HK-2 (cell line): ENCODE results near the gene ASXL1.
"Not testable (repeated sequence)": the region's sequence is repeated elsewhere in the genome, so short reads cannot be mapped to it uniquely, and the experiment has no call there.

ENCODE experiments used
- DNase-seq: peaks from one replicate; pipeline ENCODE4 v3.0.0-alpha.2; 2018; ENCODE audit not compliant: unreplicated experiment

Gene ASXL1

DNA sequence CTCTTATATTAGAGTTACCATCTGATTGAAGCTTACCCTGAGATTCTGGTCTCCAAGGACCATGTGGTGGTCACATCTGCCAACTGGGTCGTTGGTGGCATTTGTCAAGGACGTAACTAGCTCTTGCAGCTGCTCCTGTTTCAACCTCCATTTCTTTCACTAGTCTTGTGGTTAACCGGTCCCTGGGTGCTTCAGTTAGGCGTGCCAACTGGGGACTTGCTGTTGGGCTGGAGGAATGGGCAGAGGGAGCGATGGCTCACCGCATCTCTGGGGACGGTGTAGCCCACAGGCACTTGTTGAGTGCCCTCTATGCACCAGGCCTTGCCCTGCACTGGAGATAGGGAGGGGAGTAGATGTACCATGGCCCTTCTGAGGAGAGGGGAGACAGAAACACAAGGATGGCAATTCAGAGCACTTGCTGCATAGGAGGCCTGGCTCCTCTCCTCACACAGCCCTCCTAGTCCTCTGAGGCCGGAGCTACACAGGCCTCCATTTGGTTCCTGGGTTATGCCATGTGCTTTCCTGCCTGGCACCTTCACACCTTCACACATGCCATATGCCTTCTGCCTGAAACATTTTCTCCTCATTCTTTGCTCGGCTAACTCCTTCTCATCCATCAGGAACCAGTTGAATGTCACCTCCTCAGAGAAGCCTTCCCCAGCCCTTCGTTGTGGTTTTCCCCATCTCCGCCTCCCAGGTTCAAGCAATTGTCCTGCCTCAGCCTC lies 20.0 kb upstream of the ASXL1 start:
- no peak for DNase-seq

DNA sequence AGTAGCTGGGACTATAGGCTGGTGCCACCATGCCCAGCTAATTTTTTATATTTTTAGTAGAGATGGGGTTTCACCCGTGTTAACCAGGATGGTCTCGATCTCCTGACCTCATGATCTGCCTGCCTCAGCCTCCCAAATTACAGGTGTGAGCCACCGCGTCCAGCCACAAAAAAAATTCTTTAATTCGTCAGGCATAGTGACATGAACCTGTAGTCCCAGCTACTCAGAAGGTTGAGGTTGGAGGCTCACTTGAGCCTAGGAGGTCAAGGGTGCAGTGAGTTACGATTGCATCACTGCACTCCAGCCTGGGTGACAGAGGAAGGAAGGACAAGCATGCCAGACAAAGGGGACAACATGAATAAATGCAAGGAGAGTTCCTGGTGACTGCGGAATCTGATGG lies 19.5 kb upstream of the ASXL1 start:
- no peak for DNase-seq

DNA sequence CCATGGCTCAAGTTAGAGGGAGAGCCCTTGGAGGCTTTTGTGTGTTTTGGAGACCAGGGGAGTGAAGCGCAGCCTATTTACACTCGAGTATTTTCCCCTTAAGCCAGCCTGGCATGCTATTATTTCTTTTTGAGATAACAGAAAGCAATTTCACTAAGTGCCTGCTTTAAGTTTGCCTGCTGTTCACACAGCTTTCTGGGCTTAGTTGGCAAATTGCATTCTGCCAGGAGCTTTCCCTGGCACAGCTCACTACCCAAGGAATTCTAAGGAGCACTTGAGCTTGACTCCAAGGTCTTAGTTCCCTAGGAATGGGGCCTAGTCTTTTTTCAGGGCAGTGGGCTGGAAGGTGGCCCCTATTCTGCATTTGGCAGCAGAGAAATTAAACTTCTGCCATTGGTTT lies 19.0 kb upstream of the ASXL1 start:
- DNase-seq, result no peak

DNA sequence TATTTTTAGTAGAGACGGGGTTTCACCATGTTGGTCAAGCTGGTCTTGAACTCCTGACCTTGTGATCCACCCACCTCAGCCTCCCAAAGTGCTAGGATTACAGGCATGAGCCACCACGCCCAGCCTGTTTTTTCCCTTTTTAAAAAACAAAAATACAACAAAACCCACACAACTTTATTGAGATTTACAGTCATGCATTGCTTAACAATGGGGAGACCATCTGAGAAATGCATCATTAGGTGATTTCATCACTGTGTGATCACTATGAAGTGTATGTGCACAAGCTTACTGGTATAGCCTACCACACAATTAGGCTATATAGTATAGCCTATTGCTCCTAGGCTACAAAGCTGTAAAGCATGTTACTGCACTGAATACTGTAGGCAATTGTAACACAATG lies 17.1 kb upstream of the ASXL1 start:
- DNase-seq, result not testable (repeated sequence)

DNA sequence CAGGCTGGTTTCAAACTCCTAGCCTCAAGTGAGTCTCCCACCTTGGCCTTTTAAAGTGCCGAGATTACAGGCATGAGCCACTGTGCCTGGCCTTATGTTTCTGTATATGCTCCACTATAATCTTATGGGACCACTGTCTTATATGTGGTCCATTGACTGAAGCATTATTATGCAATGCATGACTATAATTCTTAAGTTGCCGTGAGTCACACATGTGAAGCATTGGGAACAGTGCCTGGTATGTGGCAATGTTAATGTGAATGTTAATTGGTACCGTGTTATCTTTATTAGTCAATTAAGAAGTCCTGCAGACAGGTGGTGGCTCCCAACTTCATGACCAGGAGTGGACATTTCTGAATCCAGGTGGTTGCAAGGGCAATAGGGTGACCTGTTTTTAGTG lies 14.7 kb upstream of the ASXL1 start:
- DNase-seq, result no peak

DNA sequence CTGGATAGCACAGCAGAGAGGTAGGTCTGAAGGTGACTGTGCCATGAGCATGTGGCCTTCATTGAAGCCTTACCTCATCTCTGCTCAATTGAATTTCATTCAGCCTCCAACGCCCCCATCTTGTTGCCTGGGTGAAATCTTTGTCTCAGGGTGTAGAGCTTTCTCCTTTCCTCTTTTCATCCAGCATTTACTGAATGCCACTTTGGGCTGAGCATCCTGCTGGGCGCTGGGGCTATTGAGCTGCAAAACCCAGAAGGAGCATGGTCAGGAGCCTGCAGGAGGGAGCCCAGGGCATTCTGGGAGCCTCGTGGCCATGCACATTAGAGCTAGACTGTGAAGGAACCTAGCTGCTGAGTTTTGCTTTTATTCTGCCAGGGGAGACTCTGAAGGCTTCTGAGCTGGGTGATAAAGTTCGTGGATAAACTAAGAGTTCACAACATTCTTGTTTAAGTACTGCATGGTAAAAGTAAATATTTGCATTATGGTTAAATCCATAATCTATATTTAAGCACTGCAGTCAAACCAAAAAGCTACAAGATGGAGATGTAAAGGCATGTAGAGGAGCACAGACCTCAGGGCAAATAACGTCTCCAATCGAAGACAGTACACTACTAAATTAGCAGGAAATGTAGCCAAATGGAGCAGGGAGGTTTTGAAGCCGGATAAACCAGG lies 13.2 kb upstream of the ASXL1 start:
- DNase-seq, result no peak

DNA sequence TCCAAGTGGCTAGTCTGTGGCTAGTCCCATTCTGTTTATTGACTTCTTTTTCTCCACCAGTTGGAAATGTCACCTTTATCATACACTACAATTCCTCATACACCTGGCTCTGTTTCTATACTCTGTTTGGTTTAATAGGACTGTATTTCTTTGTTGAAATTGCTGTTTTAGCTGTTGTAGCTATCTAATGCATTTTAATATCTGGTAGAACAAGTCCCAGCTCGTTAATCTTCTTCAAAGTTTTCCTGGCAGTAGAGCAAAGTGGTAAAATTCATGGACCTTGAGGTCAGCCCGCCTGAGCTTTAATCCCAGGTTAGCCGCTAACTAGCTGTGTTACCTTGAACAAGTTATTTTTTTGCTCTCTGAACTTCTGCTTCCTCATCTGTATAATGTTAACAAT lies 9.9 kb upstream of the ASXL1 start:
- DNase-seq, result no peak

DNA sequence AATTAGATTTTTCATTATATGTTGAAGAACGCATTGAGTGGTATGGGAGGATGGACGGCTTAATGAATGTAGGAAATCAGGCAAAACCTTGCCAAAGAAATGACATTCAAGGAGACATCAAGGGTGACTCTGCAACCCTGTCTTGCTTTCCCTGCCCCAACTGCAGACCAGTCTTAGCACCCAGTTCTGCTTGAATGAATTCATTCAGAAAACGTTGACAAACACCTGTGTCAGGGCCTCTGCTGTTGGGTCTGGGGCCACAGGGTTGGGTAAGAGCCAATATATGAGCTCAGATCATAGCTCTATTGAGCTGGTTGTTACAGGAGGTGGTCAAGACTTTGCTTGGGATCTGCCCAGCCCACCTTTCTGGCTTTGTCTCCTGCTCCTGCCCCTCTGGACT lies 7.7 kb upstream of the ASXL1 start:
- no peak for DNase-seq

DNA sequence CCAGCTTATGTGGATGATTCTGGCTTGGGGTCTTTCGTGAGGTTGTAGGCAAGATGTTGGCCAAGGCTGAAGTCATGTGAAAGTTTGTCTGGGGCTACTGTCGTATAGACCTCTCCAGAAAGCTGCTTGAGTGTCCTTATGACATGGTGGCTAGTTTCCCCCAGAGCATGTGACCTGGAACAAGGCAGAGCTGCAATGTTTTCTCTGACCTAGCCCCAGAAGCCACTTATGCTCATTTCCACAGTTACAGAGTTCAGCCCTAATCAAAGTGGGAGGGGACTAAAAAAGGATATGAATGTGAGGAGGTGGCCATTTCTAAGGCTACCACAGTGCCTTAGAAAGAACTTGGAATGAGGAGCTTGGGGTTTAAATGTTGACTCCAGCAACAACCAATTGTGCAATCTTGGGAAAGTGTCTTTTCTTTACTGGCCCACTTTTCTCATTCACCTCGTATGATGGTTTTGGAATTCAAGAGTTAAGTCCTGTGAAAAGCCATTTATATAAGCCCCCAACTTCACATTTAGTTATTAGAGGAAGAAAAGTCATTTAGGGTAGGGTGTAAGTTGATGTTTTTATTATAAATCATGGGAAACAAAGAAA lies 5.9 kb upstream of the ASXL1 start:
- no peak for DNase-seq

DNA sequence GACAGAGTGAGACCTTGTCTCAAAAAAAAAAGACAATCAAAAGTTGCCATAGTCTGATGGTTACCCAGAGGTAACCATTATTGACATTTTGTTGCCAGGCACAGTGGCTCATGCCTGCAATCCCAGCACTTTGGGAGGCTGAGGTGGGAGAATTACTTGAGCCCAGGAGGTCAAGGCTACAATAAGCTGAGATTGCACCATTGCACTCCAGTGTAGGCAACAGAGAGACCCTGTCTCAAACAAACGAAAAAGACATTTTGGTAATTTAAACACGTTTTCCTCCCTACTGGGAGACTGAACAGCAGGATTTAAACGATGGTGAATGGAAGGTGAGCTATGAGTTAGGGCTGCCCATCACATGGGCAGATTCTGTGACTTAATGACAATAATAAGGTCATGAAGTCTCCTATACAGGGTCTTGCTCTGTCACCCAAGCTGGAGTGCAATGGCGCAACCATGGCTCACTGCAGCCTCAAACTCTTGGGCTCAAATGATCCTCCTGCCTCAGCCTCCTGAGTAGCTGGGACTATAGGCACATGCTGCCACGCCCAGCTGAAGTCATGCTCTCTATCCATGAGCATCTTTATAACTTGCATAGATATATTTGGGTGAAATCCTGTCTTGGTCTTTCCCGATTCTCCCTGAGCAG lies 4.2 kb upstream of the ASXL1 start:
- DNase-seq, result no peak

DNA sequence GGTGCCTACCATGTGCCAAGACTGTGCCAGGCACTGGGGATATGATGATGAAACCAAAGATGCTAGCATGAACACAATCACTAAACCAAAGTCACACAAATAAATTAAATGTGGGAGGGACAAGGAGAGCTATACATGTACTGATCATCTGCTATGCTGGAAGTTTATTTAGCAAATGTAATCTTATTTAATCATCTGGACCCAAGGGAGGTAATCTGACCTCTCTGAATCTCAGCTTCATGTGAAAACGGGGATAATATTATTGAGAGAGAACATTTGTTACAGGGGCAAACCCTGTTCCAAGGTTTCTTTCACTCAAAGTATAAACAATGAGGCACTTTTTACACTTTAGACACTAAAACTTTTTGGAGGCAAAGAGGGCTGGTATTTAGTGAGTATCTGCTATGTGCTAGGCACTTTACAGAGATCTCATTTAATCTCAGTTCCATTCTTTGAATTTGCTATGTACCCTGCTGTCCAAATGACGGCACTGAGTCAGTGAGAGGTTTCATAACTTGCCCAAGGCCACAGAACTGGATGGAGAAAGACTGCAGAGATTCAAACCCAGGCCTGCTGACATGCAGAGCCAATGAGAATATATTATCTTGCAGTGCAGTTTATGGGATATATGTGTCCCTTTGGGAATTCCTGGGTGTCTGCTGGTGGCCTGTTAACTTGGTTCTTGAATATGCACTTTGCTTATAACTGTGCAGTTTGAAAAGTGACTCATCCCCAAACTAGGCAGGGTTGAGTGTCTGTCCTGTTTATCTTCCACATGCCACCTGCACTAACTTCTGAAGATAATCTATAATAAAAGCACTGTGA lies 3.3 kb upstream of the ASXL1 start:
- no peak for DNase-seq

DNA sequence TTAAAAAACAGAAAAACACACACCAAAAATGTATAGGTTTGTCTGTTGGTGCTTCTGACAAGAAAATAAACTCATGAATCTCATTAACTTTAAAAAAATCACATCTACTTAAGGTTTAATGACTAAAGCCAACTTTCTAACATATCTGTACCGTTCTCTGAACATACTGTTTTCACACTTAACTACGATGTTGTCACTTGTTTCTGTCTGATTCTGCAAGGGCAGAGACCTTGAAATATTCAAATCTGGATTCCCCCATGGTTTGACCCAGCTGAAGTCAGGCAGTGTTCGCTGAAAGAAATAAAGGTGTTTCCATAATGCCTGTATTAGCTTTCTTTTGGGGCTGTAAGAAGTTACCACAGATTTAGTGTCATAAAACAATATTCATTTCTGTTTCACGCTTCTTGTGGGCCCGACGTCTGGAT lies 2.7 kb upstream of the ASXL1 start:
- no peak for DNase-seq

DNA sequence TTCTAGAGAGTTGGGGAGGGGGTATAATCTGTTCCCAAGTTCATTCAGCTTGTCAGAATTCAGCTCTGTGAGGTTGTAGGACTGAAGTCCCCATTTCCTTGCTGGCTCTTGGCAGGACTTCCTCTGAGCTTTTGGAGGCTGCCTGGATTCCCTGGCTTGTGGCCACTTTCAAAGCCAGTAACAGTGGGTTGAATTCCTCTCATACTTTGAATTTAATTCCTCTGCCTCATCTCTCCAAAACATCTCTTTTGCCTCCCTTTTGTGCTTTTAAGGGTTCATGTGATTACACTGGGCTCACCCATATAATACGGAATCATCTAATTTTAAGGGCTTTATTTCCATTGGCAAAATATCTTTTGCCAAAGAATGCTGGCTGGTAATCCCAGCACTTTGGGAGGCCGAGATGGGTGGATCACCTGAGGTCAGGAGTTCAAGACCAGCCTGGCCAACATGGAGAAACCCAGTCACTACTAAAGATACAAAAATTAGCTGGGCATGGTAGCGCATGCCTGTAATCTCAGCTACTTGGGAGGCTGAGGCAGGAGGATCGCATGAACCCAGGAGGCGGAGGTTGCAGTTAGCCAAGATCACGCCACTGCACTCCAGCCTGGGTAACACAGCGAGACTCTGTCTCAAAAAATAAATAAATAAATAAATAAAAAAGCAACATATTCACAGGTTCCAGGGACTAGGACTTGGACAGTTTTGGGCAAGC lies 2.1 kb upstream of the ASXL1 start:
- DNase-seq, result peak; percentile 41

DNA sequence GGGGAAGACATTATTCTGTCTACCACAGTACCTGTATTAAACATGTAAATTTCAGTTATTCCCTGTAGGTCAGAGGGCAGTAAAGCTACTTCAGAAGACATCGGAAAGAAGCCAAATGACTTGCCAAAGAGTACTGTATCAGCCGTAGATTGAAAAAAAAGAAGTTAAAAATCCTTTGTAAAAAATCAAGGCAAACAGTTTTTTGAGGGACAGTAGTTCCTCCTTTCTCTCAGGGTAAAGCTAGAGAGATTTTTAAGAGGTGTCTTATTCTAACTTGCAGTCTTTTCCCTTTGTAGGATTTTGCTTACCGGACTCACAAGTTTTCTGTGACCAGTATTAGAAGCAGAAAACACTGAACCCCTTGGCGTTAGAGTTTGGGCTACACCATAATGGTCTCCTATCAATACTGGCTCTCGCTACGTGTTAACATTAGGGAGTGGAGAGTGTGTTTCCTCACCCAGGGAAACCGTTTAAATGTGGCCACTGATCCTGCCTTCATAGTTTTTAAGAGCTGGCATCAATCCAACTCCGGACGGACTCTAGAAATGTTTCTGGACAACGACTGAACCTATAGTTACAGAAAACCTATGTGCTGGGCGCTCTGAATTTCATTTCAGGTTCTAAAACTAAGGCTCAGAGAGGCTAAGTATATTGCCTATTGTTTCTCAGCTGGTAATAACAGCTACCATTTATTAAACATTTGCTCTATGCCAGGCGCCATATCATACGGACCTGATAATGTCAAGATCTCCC lies 1.3 kb upstream of the ASXL1 start:
- DNase-seq, result peak; percentile 17

DNA sequence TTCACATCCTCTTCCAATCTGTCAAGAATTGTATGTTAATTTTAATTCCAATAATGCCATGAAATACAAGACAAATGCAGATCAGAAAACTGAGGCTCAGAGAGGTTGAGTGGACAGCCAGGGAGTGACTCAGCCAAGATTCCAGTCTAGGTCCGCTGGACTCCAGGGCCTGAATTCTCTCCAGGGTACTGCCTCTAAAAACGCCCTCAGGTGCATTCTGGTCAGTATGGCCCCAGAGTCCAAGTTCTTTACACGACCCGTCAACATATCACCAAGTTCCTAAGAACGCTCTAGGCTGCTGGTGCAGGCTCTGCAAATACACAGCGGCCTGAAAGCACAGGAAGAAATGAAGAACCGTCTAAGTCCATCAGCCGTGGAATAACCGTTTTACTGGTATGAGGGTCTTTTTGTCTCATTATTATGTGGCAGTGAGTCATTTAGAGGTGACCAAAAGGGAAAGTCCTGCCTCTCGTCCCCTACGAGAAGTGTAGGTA lies 709 bp upstream of the ASXL1 start:
- DNase-seq, result peak; percentile 71

DNA sequence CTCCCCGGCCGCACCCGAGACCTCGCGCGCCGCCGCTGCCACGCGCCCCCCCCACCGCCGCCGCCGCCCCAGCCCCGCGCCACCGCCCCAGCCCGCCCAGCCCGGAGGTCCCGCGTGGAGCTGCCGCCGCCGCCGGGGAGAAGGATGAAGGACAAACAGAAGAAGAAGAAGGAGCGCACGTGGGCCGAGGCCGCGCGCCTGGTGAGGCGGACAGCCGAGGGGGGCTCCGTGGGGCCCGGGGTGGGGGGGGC lies 426 bp downstream of the ASXL1 start:
- no peak for DNase-seq

DNA sequence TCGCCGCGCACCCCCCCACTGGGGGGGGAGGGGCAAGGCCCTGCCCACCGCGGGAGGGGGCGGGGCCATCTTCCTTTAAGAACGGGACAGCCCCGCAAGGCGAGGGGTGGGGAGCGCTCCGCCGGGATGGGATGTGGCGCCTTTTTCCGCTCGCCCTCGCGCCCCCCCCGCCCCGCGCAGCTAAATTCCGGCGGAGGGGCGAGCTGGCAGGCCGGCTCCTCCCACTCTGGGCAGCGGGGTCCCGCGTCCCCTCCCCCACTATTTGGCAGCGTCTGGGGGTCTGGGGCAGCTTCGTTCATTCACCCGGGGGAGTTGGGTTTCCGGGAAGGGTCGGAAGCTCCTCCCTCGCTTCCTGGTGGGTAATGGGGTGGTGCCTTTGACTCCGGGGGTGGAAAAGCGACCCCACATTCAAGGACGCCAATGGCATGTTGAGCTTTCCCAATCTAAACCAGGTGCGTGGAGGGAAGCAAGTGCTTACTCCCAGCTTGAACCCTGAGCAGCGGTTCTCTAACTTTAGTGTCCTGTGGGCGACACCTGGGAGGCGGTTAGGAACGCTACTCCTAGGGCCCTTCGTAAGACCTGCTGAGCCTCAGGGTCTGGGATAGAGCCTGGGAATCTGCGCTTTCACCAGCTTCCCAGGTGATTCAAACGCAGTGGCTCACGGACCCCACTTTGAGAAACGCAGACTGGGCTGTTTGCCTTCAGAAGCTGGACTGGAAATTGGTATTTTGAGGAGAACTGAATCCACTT lies 927 bp downstream of the ASXL1 start:
- peak; percentile 80 for DNase-seq

DNA sequence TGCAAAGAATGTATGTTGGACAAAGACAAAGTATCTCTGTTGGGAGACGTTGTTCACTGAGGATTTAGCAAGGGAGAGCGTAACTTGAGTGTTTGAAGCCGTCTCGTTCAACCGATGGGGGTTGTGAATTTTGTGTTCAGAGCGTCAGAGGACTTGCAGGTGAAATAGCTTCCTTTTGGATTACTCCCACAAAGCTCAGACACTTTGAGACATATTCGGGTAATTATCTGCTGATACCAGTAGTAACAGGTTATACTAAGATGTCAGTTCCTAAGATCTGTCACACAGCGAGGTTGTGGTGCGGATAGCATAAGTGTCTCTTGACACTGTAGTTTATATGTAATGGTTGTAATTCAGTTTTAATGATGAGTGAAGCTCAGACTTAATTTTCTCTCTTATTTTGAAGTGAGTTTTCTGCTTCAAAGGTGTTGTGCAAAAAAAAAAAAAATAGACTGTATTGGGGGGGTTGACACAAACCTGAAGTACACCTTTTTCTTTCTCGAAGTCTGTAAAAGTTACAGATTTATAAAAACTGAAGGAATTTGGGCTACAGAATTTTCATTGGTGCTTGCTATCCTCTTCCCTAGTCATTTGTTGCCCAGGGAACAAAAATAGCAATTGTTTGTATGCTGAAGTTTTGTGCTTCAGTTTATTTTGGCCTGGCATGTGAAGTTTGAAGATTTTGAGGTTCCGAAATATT lies 1.7 kb downstream of the ASXL1 start:
- DNase-seq, result no peak

DNA sequence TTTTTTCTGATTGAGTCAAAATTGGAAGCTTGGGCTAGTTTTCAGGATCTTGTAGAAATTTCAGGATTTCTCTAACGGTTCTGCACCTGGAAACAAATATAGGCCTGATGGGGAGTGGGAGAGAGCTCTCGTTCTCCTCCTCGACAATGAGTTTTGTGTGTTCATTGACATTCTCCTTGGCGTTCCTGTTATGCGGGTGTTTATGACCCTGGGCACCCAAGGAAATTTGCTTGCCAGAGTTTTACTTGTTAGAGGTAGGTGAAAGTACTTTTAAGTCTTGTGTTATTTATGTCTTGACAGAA lies 2.2 kb downstream of the ASXL1 start:
- DNase-seq, result no peak
